LoVo (cell line): Measurements from ENCODE around the gene PIK3R4.

Experiments
- DNase-seq: peaks from one replicate; pipeline ENCODE4 v3.0.0-alpha.2; 2016; ENCODE audit warnings: low spot score

PIK3R4 gene

DNA sequence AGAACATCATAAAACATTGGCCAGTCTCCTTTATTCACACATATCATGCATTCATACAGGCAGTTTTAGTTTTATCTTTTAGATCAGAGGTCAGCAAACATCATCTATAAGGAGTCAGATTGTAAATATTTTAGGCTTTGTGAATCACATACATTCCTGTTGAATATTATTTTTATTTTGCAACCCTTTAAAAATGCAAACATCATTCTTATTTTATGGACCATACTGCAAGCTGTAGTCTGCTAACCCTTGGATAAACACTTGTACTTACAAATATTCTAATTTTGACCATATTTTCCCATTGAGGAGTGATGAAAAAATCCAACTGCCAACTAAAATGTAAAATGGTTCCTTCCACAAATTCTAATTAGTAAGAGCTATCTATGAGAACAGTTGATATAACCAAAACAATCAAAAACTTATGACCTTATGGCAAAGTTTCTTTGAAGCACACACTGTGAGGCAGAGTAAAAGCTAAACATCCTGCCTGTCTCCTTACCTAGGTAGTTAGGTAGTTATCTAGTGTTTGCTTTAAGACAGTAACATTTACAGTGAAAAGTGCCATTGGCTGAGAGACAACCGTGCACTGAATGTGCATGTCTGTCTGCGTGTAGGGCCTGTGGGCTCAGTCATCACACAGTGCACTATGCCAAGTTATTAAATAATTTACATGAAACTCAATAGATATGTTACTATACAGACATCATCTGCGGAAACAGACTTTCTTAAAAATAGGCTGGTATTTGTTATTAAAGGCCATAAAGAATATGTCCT is 57.7 kb downstream of the PIK3R4 start:
- no peak for DNase-seq

DNA sequence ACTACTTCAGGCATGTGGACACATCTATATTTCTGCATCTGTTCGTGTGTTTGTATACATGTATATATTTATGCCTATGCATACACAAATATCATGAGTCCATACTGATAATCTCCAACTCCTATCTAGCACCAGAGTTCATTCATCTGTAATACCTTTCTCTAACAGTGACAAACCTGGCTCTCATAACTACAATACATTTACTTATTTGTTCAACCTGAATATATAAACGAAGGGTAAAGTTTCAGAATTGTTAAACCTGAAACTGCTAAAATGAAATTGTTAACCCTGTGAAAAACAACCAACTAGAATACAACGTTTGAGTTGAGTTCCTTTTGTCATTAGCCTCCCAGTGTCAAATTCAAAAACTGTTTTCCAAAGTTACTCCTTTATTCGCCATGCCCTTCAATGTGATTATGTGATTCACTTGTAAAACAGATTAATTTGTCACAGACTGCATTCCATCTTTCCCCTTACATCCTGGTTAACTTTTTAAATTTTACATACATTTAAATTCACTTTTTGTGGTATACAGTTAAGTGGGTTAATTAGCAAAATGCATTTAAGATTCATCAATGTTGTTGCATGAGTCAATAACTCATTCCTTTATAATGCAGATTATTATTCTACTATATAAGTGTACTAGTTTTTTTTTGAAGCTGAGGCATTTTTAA is 58.5 kb downstream of the PIK3R4 start:
- DNase-seq: no peak

DNA sequence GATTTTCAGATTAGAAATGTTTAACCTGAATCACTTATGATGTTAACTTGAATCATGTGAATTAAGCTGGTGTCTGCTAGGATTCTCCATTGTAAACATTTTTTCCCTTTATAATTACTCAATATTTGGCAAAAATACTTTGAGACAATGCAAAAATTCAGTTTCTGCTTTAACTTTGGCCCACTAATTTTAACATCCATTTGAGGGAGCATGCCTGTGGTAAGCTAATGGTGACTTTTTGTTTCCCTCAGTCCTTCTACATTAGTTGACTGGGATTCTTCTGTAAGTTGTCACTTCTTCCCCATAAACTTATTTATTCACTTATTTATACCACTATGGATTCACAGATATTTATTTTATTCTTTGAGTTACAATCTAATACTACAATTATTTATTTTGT is 59.3 kb downstream of the PIK3R4 start:
- DNase-seq: no peak

DNA sequence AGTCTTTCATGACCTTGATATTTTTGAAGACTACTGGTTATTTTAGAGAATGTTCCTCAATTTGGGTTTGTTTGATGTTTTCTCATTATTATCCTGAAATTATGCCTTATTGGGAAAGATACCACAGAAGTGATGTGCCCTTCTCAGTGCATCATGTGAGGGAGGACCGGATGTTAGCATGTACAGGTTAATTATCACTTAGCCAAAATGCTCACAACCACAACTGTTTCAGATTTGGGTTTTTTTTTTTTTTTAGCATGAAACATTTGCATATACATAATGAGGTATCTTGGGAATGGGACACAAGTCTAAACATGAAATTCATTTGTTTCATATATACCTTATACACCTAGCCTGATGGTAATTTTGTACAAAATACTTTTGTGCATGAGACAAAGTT is 59.8 kb downstream of the PIK3R4 start:
- DNase-seq: no peak

DNA sequence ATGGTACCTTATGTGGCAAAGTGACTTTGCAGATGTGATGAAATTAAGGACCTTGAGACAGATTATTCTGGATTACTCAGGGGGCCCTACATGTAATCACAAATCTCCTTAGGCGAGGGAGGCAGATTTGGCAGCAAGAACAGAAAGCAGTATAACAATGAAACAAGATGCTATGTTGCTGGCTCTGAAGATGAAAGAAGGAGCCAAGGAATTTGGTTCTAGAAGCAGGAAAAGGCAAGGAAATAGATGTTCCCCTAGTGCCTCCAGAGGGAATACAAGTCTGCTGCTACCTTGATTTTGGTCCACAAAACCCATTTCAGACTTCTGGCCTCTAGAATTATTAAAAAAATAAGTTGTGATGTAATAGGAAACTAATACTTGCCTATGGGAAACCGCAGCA is 64.5 kb downstream of the PIK3R4 start:
- DNase-seq: no peak

DNA sequence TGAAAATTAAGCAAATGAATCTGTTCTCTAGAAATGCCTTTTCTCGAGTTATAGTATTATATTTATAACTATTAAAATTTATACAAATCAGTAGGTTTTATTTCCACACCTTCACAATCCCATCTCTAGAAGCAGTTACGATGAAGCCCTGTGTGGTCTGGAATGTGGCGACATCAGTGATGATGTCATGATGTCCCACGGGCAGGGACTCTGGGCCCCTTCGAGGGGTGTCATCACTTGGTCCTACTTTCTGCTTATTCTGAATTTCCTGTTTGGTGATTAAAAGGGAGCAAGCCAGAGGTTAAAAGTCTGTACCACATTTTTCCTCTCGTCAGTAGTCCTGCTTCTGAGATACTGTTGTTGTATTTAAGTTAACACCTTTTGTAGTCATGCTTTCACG is 67.4 kb downstream of the PIK3R4 start:
- DNase-seq: no peak

DNA sequence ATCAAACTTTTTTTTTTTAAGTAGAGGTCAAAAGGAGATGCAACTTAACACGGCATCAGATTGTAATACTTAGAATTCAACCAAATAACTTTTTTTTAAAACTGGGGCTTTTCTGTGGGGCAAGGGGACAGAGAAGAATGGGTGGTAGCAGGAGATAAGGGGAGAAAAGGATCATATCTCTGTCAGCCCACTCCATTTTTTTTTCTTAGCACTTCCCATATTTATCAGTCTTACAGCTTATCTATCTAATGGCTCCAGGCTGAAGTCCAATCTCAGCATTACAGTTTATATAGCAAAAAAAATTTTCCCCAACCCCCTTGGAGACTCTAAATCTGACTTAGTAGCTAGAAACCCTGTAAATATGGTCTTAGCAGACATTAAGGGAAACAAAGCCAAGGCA is 69.3 kb downstream of the PIK3R4 start:
- no peak for DNase-seq

DNA sequence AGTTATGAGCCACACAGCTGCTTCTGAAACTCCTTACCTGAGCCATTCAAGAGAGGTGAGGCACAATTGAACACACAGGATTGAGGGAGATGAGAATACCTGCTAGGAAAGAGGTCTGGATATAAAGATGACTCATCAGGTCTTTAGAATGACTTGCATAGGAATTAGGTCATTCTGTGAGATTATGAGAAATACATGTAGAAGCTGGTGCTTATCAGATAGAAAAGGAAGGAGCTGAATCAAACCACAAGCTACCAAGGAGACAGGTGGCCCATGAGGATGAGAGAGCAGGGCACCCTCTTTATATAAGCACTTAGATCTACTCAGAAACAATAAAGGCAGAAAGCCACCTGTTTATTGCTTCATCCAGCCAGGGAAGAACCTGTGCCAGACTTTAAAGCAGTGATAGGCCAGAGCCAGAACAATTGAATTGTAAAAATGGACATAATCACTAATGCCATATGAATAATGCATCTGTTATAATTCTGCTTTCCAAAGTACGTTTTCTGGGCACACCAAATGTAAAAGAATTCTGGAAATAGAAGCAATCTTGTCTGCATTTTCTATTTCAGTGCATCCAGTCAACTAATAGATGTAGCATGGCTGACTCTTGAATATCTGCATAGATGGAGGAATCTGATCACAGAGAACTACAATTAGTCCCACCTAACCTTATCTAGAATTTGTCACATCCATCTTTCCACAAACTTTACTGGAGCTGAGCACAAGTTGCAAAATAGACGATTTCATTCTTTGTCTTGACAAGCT is 74.9 kb downstream of the PIK3R4 start:
- DNase-seq: no peak

DNA sequence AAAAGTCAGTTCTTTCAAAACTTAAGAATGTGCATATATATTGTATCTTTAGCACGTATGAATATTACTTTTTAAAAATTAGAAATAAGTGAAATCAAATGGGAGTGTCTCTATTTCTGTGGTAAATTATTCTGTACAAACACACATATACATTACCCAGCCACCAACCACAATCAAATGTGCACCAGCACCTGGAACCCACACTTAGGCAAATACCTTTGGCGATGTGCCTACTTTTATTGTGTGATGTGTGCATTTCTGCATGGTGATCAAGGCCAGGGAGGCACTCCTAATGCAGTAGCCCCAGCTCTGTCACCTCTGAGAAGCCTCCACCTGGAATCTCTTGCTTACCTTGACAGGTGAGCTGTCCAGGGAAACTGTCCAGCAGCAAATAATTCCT is 76.9 kb downstream of the PIK3R4 start:
- DNase-seq: no peak

DNA sequence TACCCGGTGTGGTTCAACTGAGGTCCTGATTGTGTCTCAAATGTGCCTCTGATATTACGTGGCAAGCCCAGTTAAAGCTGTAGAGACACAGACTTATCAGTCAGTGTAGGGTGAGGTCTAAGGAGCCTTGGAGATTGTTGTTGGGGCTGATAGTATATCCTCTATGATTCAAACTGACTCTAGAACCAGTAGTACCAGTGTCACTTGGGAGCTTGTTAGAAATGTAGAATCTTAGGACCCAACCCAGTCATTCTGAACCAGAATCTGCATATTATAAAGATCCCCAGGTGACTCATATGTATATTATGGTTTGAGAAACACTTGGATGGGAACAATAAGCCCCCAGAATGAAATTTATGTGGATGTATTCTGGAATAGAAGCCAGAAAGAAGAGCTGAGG is 83.5 kb downstream of the PIK3R4 start:
- DNase-seq: no peak

DNA sequence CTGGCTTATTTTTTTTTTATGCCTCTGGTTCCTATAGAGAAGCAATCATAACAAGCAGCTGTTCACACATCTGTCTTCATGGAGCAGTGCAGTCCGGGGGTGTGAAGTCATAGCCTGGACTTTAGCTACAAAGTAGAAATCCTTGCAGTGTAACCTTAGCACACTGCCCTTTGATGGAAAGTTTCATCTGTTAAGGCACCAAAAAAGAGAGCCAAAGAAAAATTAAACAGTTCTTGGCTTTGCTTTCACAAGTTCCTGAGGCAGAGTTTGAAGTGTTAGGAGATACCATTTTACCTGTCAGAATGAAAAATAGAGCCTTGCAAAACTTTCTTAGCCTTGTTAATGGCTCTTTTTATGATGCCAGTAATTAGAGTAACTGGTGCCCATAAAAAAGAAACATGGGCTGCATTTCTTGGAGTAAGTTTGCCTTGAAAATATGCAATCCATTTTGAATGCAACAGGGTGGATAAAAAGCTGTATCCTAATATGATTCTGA is 84.1 kb downstream of the PIK3R4 start:
- no peak for DNase-seq

DNA sequence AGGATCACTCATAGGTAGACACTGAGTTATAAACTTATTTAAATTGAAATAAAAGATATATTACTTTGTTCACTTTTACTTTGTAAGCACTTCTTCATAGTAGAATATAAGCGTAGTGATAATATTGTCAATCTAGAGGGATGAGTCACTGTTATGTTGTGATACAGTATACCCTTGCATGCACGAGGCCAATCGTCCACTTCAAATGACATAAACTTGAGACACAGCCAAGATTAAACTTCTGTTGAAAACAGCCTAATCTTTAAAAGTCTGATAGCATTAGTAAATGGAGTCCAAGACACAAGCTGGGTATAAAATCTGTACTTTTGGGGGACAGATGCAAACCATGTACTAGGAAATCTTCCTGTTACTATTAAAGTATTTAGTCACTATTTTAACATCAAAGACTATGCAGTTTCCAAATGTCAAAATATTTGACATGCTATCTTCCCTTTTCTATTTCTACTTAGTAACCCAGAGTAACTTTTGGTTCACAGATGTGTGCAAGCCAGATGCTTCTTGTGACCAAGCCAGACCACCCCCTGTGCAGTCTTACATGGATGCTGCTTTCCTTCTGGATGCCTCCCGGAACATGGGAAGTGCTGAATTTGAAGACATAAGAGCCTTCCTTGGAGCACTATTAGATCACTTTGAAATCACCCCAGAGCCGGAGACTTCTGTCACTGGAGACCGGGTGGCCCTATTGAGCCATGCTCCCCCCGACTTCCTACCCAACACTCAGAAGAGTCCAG is 85.3 kb downstream of the PIK3R4 start:
- no peak for DNase-seq

DNA sequence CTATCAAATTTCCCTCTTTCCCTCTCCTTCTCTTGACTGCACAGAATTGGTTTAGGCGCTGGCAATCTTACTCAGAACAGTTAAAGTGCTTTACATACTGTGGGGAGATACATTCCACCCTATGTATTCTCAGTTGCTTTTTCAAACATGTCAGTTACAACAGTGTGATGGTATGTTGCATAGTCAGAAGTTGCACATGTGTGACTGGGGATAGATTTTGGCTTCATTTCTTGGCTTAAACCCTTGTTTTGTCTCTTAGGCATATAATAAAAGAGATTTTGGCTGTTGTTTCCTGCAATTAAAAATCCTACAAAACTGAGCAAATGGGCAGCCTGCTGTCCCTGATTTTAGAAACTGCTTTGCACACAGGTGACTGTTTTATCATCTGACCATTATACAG is 86.7 kb downstream of the PIK3R4 start:
- DNase-seq: no peak

DNA sequence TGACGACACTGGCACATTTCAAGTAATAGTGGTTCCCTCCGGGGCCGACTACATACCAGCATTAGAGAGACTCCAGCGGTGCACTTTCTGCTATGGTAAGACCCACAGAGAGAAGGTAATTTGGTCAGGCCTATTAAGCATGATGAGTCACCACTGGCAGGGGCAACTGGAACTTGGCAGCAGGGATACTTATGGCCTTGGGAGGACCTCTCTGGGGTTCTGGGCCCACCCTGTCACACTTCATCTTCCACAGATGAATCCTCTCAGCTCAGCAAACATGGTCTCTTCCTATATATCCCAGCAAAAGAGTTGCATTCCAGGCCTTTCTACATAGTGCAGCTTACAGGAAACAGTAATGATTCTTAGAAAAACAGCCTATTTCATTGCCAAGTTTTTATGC is 88.0 kb downstream of the PIK3R4 start:
- DNase-seq: no peak

DNA sequence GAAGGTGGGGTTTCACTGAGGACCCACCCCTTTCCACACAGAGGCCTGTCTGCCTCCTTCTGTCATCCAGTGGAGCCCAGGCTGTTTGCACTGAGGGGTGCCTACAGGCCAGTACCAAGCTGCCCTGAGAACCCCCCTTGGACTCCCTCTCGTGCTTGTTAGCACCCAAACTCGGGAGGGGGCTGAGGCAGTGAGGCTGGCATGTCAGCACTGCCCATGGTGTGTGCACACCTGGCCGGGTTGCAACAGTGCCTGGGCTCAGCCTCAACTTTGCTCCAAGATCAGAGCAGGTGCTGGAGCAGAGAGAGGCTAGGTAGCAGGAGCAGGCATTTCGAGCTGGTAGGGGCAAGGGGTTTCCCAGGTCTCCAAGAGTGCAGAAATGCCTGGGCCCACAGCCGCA is 90.0 kb downstream of the PIK3R4 start:
- no peak for DNase-seq

DNA sequence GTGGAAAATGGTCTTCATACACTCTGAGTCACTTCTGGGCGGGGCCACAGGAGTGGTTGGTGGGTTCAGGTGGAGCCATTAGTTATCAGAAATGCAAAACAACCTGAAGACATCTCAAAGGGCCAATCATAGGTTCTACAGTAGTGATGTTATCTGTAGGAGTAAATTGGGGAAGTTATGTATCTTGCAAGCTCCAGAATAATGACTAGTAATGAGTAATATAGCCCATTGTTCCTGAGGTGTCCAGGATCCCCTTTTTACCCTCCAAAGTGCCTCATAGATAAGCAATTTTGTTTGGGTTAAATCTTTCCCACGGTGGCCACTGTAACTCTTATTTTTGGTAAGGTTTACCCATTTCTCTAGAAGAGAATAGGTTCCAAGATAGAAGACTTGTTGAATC is 91.7 kb downstream of the PIK3R4 start:
- DNase-seq: no peak

DNA sequence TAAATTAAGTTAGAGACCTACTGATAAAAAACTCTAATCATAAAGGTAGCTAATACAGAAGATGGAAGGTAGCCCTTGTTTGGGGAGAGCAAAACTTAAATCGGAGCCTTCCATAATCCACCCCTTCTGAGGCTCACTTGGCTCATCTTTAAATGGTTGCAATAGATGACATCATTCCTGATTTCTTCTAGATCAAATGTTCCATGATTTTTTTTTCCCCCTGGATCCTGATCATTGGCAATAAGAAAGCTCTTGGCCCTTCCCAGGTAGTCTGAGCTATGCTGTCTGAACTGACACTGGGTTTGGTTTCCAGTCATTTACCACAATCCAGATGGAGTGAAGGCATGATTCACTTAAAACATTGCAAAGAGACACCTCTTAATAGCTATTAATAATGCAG is 92.5 kb downstream of the PIK3R4 start:
- no peak for DNase-seq

DNA sequence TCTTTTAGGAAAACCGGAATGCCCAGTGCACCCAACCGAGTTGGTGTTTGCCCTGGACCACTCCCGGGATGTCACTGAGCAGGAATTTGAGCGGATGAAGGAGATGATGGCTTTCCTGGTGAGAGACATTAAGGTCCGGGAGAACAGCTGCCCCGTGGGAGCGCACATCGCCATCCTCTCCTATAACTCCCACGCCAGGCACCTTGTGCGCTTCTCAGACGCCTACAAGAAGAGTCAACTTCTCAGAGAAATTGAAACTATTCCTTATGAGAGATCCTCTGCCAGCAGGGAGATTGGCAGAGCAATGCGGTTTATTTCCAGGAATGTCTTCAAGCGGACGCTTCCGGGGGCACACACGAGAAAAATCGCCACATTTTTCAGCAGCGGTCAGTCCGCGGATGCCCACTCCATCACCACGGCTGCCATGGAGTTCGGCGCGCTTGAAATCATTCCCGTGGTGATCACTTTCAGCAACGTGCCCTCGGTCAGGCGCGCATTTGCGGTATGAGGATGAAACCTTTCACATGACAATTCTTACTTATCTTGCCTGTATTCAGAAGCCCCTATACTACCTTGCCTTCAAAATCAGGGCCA is 97.5 kb downstream of the PIK3R4 start:
- no peak for DNase-seq

DNA sequence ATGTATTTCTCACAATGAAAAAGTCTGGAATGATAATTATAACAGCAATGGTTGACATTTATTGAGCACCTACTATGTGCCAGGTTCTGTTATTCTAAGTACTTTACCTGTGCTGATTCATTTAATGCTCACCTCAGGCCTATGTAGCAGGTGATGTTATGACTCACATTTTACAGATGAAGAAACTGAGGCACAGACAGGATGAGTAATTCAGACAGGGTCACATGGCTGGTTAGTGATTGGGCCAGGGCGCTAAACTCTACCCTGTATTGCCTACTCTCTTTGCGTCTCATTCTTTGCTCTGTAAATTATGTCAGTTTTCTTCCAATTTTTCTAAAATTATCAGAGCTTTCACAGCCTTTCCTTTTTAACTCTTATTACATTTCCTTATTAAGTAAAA is 98.3 kb downstream of the PIK3R4 start:
- DNase-seq: no peak

DNA sequence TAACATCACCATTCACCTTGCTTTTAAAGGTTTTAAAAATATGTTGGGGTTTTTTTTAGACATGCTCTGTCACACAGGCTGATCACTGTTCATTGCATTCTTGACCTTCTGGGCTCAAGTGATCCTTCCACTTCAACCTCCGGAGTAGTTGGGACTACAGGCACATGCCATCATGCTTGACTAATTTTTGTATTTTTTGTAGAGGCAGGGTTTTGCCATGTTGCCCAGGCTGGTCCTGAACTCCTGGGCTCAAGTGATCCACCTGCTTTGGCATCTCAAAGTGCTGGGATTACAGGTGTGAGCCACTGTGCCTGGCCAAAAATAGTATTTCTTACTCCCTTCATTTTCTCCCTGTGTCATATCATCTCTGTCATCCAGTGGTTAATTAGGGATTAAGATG is 101.4 kb downstream of the PIK3R4 start:
- DNase-seq: no peak

DNA sequence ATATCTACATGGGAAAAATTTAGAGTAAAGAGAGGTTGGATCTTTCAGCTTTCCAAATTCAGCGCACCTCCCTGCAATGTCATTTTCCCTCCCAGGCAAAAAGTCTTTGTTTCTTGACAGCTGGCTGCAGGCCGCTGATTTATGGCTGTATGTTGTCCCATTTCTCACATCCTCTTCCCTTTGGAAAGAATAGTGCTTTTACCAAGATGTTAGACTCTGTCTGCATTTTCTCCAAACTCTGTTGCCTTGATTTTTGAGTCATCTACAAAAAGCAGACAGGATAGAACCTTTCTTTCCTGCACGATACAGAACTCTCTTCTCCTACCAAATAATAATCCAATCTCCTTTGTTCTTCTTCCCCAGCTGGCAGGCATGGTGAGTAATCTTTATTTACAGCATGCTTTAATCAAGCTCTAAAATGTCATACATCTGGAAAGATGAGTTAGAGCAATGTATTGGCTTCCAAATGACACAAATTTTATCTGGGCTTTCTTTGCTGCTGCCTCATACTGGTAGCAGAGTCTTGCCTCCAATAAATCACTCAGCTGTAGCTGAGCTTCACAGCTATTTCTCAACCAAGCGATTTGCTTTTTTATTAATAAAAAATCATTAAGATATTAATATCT is 101.9 kb downstream of the PIK3R4 start:
- DNase-seq: no peak
